Activated CD8-positive, alpha-beta T cell treated with anti-CD3 and anti-CD28 coated beads for 36 hours (primary cell): ENCODE measurements around the gene MAPK14. TPM values are rescaled to one million over a fixed set of nuclear protein-coding genes. Genes with fewer than 3 reads are reported as not detected.

Experiments used
- ATAC-seq: fragments of 200-7000 bp; cut with Tn5 transposase; one replicate; pipeline ENCODE4 v1.10.0; 2021; ENCODE audit warnings: mild to moderate bottlenecking, moderate library complexity
- CTCF ChIA-PET: fragments of 350-600 bp; sonication (Branson Sonifier 250); formaldehyde crosslinking; loops from one replicate; lab custom pipeline; 2021; ENCODE audit warnings: antibody characterized with exemption; lab: Charles Lee
- POLR2A ChIA-PET: fragments of 350-600 bp; sonication (Branson Sonifier 250); formaldehyde crosslinking; loops from one replicate; lab custom pipeline; 2021; ENCODE audit warnings: antibody characterized with exemption; lab: Charles Lee
- DNase-seq: peaks from one replicate; pipeline ENCODE4 v3.0.0-alpha.2; 2020
- H3K27ac Mint-ChIP-seq: one replicate; pipeline ENCODE4 v1.8.0; 2021; ENCODE audit warnings: mild to moderate bottlenecking, mixed read lengths
- H3K27me3 Mint-ChIP-seq: one replicate; pipeline ENCODE4 v1.8.0; 2021; ENCODE audit warnings: mixed read lengths
- H3K36me3 Mint-ChIP-seq: one replicate; pipeline ENCODE4 v1.8.0; 2021; ENCODE audit warnings: low read depth, mixed read lengths
- H3K4me1 Mint-ChIP-seq: one replicate; pipeline ENCODE4 v1.8.0; 2021; ENCODE audit warnings: low read depth, mixed read lengths
- H3K4me3 Mint-ChIP-seq: one replicate; pipeline ENCODE4 v1.8.0; 2021; ENCODE audit warnings: mild to moderate bottlenecking, moderate library complexity, mixed read lengths
- H3K9me3 Mint-ChIP-seq: one replicate; pipeline ENCODE4 v1.8.0; 2021; ENCODE audit warnings: mixed read lengths
- intact Hi-C: fragments of 100-400 bp; cut with micrococcal nuclease; formaldehyde crosslinking; loops from one replicate; pipeline ENCODE4 v1.10.0; 2022
- total RNA-seq, 2 experiments: library from RNA; stranded (reverse); gene quantifications; one replicate each; pipeline ENCODE4 v1.2.3, GENCODE V29; 2021
- TF ChIP-seq, protein P1 (sequence below): fragments of 200-600 bp; IDR thresholded peaks from one replicate; pipeline ENCODE4 v1.8.0; 2022; ENCODE audit warnings: antibody characterized with exemption, mild to moderate bottlenecking

Gene MAPK14
- total RNA-seq, 2 experiments from 2014 or later: 45.7 to 49.8 TPM

GRCh38 chr6:36110050-36110449, 82.4 kb downstream of the MAPK14 start:
- ATAC-seq (no peak), DNase-seq (no peak)
- Mint-ChIP-seq H3K9me3 (no peaks in the 10 kb centered on the region), H3K27ac (peak overlapping the region; percentile 77), H3K4me3 (no peak overlapping the region), H3K27me3 (no peaks in the 10 kb centered on the region), H3K36me3 (peaks cover 48% of the 10 kb centered on the region), H3K4me1 (peaks cover 52% of the 10 kb centered on the region)
- ChIA-PET POLR2A (interaction anchor here (0.6 to 1.6 kb wide), 3 partner anchors 15 to 1319 kb away, joined by 3 to 6 read pairs (median 3); no protein-coding TSS in a partner anchor), CTCF (interaction anchor here (1.2 kb wide), 1 partner anchor 15 kb away, joined by 4 read pairs; no protein-coding TSS in a partner anchor)
- intact Hi-C loops: no loop called here
- TF ChIP-seq, protein P1, sequence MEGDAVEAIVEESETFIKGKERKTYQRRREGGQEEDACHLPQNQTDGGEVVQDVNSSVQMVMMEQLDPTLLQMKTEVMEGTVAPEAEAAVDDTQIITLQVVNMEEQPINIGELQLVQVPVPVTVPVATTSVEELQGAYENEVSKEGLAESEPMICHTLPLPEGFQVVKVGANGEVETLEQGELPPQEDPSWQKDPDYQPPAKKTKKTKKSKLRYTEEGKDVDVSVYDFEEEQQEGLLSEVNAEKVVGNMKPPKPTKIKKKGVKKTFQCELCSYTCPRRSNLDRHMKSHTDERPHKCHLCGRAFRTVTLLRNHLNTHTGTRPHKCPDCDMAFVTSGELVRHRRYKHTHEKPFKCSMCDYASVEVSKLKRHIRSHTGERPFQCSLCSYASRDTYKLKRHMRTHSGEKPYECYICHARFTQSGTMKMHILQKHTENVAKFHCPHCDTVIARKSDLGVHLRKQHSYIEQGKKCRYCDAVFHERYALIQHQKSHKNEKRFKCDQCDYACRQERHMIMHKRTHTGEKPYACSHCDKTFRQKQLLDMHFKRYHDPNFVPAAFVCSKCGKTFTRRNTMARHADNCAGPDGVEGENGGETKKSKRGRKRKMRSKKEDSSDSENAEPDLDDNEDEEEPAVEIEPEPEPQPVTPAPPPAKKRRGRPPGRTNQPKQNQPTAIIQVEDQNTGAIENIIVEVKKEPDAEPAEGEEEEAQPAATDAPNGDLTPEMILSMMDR: no peak

DNA sequence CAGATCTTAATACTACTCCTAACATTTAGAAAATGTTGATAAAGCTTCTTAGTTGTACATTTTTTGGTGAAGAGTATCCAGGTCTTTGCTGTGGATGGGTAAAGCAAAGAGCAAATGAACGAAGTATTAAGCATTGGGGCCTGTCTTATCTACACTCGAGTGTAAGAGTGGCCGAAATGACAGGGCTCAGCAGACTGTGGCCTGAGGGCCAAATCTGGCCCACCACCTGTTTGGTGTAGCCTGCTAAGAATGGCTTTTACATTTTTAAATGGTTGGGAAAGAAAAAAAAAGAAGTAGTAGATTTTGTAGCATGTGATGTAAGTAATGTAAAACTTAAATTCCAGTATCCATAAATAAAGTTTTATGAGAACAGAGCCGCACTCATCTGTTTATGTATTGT, 83.3 kb downstream of the MAPK14 start:
- Mint-ChIP-seq H3K27me3 (no peaks in the 10 kb centered on the region), H3K36me3 (peaks cover 44% of the 10 kb centered on the region), H3K4me3 (no peak overlapping the region), H3K9me3 (no peaks in the 10 kb centered on the region), H3K27ac (peak overlapping the region; percentile 57), H3K4me1 (peaks cover 57% of the 10 kb centered on the region)
- DNase-seq: no peak
- TF ChIP-seq, protein P1: no peak
- intact Hi-C loops: no loop called here
- CTCF ChIA-PET: interaction anchor here (0.9 to 2.2 kb wide), 4 partner anchors 10 to 191 kb away, joined by 3 to 12 read pairs (median 6); partner anchors contain the start of gene MAPK14
- no peak for ATAC-seq
- POLR2A ChIA-PET: interaction anchor here (0.6 to 1.6 kb wide), 3 partner anchors 15 to 660 kb away, joined by 3 to 6 read pairs (median 3); no protein-coding TSS in a partner anchor

- Mint-ChIP-seq H3K27me3 (no peaks in the 10 kb centered on the region), H3K36me3 (peaks cover 45% of the 10 kb centered on the region), H3K9me3 (no peaks in the 10 kb centered on the region), H3K4me1 (peaks cover 64% of the 10 kb centered on the region), H3K27ac (peak overlapping the region; percentile 51), H3K4me3 (no peak overlapping the region)
- TF ChIP-seq, protein P1: no peak
- ATAC-seq (no peak), DNase-seq (no peak)
- POLR2A ChIA-PET: interaction anchor here (0.6 to 1.6 kb wide), 6 partner anchors 10 to 117 kb away, joined by 3 to 6 read pairs (median 3); partner anchors contain the start of gene MAPK14
- CTCF ChIA-PET: interaction anchor here (0.9 to 3.1 kb wide), 6 partner anchors 9 to 191 kb away, joined by 3 to 12 read pairs (median 8); partner anchors contain the start of gene MAPK14
- intact Hi-C loops: no loop called here
These were observed 83.9 kb downstream of the MAPK14 start for GRCh38 chr6:36111526-36111925.

GRCh38 chr6:36113049-36113448, 85.4 kb downstream of the MAPK14 start:
- peak overlapping the region; percentile 94 for H3K27ac Mint-ChIP-seq
- H3K9me3 Mint-ChIP-seq: no peaks in the 10 kb centered on the region

More at GRCh38 chr6:36113049-36113448, 85.4 kb downstream of the MAPK14 start:
- Mint-ChIP-seq H3K4me3 (no peak overlapping the region), H3K4me1 (peaks cover 68% of the 10 kb centered on the region), H3K36me3 (peaks cover 38% of the 10 kb centered on the region), H3K27me3 (no peaks in the 10 kb centered on the region)
- intact Hi-C loops: no loop called here
- DNase-seq: no peak
- TF ChIP-seq, protein P1: no peak
- POLR2A ChIA-PET: interaction anchor here (1.0 to 1.4 kb wide), 2 partner anchors 14 to 85 kb away, joined by 3 to 4 read pairs; no protein-coding TSS in a partner anchor
- no peak for ATAC-seq
- CTCF ChIA-PET: interaction anchor here (0.8 to 3.1 kb wide), 6 partner anchors 8 to 18 kb away, joined by 4 to 12 read pairs (median 8); no protein-coding TSS in a partner anchor
